Measurements from ENCODE around the gene TAF9B. TPM values are rescaled to one million over a fixed set of nuclear protein-coding genes. Genes with fewer than 3 reads are reported as not detected.
"Not testable (repeated sequence)": the region's sequence is repeated elsewhere in the genome, so short reads cannot be mapped to it uniquely, and the experiment has no call there.

Gene TAF9B
- polyA plus RNA-seq, 2 donors = 10.6 to 10.9 TPM

GRCh38 chrX:78140206-78140605 is 756 bp upstream of the TAF9B start:
- Histone ChIP-seq H3K4me1 (ENCODE audit: control insufficient read depth in 2 of 2, insufficient read depth in 2 of 2, low read length in 1 of 2) (no peaks in the 10 kb centered on the region), H3K9me3 (ENCODE audit: control insufficient read depth in 2 of 2, insufficient read depth in 1 of 2, low read depth in 1 of 2, low read length in 1 of 2) (no peaks in the 10 kb centered on the region), H3K4me3 (ENCODE audit: low read depth in 1 of 2, low read length in 2 of 2) (no peak overlapping the region), H3K27ac (ENCODE audit: low read depth in 2 of 2, low read length in 1 of 2) (no peak overlapping the region), H3K27me3 (ENCODE audit: control insufficient read depth in 1 of 2, insufficient read depth in 2 of 2, low read length in 2 of 2) (no peaks in the 10 kb centered on the region), H3K36me3 (ENCODE audit: control insufficient read depth in 2 of 2, insufficient read depth in 2 of 2, low read length in 1 of 2) (no peaks in the 10 kb centered on the region)
- WGBS, 2 donors = 88 to 94% methylated on average over 9 of the region's 9 CpGs

- H3K4me1 ChIP-seq (ENCODE audit: control insufficient read depth in 2 of 2, insufficient read depth in 2 of 2, low read length in 1 of 2) = no peaks in the 10 kb centered on the region
- no peak overlapping the region for H3K4me3 ChIP-seq (ENCODE audit: low read depth in 1 of 2, low read length in 2 of 2)
- 57 to 69% methylated on average over 4 of the region's 4 CpGs for WGBS, 2 donors
- no peaks in the 10 kb centered on the region for H3K36me3 ChIP-seq (ENCODE audit: control insufficient read depth in 2 of 2, insufficient read depth in 2 of 2, low read length in 1 of 2)
- H3K27me3 ChIP-seq (ENCODE audit: control insufficient read depth in 1 of 2, insufficient read depth in 2 of 2, low read length in 2 of 2) = peaks cover 0 to 2% of the 10 kb centered on the region in 2 donors
- no peaks in the 10 kb centered on the region for H3K9me3 ChIP-seq (ENCODE audit: control insufficient read depth in 2 of 2, insufficient read depth in 1 of 2, low read depth in 1 of 2, low read length in 1 of 2)
- no peak overlapping the region for H3K27ac ChIP-seq (ENCODE audit: low read depth in 2 of 2, low read length in 1 of 2)
These were observed 6.1 kb downstream of the TAF9B start for GRCh38 chrX:78133238-78133960.

GRCh38 chrX:78131117-78131516 is 8.3 kb downstream of the TAF9B start:
- Histone ChIP-seq H3K27ac (ENCODE audit: low read depth in 2 of 2, low read length in 1 of 2) (no peak overlapping the region), H3K4me3 (ENCODE audit: low read depth in 1 of 2, low read length in 2 of 2) (no peak overlapping the region), H3K27me3 (ENCODE audit: control insufficient read depth in 1 of 2, insufficient read depth in 2 of 2, low read length in 2 of 2) (peaks cover 0 to 2% of the 10 kb centered on the region in 2 donors), H3K36me3 (ENCODE audit: control insufficient read depth in 2 of 2, insufficient read depth in 2 of 2, low read length in 1 of 2) (no peaks in the 10 kb centered on the region), H3K4me1 (ENCODE audit: control insufficient read depth in 2 of 2, insufficient read depth in 2 of 2, low read length in 1 of 2) (no peaks in the 10 kb centered on the region), H3K9me3 (ENCODE audit: control insufficient read depth in 2 of 2, insufficient read depth in 1 of 2, low read depth in 1 of 2, low read length in 1 of 2) (no peaks in the 10 kb centered on the region)
- 62 to 82% methylated on average over 1 of the region's 1 CpG for WGBS, 2 donors

GRCh38 chrX:78130396-78130795 is 9.1 kb downstream of the TAF9B start:
- H3K4me1 ChIP-seq (ENCODE audit: control insufficient read depth in 2 of 2, insufficient read depth in 2 of 2, low read length in 1 of 2) = no peaks in the 10 kb centered on the region
- H3K9me3 ChIP-seq (ENCODE audit: control insufficient read depth in 2 of 2, insufficient read depth in 1 of 2, low read depth in 1 of 2, low read length in 1 of 2) = no peaks in the 10 kb centered on the region
- H3K27ac ChIP-seq (ENCODE audit: low read depth in 2 of 2, low read length in 1 of 2) = no peak overlapping the region
- H3K27me3 ChIP-seq (ENCODE audit: control insufficient read depth in 1 of 2, insufficient read depth in 2 of 2, low read length in 2 of 2) = peaks cover 0 to 2% of the 10 kb centered on the region in 2 donors
- WGBS, 2 donors = 86 to 92% methylated on average over 1 of the region's 1 CpG
- H3K36me3 ChIP-seq (ENCODE audit: control insufficient read depth in 2 of 2, insufficient read depth in 2 of 2, low read length in 1 of 2) = no peaks in the 10 kb centered on the region
- no peak overlapping the region for H3K4me3 ChIP-seq (ENCODE audit: low read depth in 1 of 2, low read length in 2 of 2)

DNA sequence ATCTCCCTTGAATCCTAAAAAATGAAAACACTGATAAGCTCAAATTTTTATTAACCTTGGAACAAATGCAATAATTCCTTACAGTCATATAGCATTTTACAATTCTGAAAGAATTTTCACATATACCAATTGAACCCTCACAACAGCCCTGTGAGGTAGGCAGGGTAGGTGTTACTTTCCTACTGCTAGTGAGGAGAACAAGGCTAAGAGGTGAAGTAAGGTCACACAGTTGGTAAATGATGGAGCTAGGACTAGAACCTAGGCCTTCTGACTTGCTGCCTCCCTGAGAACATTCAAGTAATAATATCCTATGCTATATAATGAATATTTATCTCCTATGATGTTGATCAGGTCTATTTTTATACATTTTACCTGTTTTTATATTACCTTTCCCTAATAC is 9.7 kb downstream of the TAF9B start:
- no peaks in the 10 kb centered on the region for H3K4me1 ChIP-seq (ENCODE audit: control insufficient read depth in 2 of 2, insufficient read depth in 2 of 2, low read length in 1 of 2)
- no peaks in the 10 kb centered on the region for H3K9me3 ChIP-seq (ENCODE audit: control insufficient read depth in 2 of 2, insufficient read depth in 1 of 2, low read depth in 1 of 2, low read length in 1 of 2)
- H3K27ac ChIP-seq (ENCODE audit: low read depth in 2 of 2, low read length in 1 of 2) = no peak overlapping the region
- H3K36me3 ChIP-seq (ENCODE audit: control insufficient read depth in 2 of 2, insufficient read depth in 2 of 2, low read length in 1 of 2) = peaks cover 0 to 2% of the 10 kb centered on the region in 2 donors
- peaks cover 0 to 2% of the 10 kb centered on the region in 2 donors for H3K27me3 ChIP-seq (ENCODE audit: control insufficient read depth in 1 of 2, insufficient read depth in 2 of 2, low read length in 2 of 2)
- H3K4me3 ChIP-seq (ENCODE audit: low read depth in 1 of 2, low read length in 2 of 2) = no peak overlapping the region

- not testable (repeated sequence) for H3K27me3 ChIP-seq (ENCODE audit: control insufficient read depth in 1 of 2, insufficient read depth in 2 of 2, low read length in 2 of 2); H3K4me3 ChIP-seq (ENCODE audit: low read depth in 1 of 2, low read length in 2 of 2); H3K9me3 ChIP-seq (ENCODE audit: control insufficient read depth in 2 of 2, insufficient read depth in 1 of 2, low read depth in 1 of 2, low read length in 1 of 2); H3K36me3 ChIP-seq (ENCODE audit: control insufficient read depth in 2 of 2, insufficient read depth in 2 of 2, low read length in 1 of 2); H3K4me1 ChIP-seq (ENCODE audit: control insufficient read depth in 2 of 2, insufficient read depth in 2 of 2, low read length in 1 of 2); H3K27ac ChIP-seq (ENCODE audit: low read depth in 2 of 2, low read length in 1 of 2)
These were observed 13.7 kb downstream of the TAF9B start for GRCh38 chrX:78125781-78126180.

DNA sequence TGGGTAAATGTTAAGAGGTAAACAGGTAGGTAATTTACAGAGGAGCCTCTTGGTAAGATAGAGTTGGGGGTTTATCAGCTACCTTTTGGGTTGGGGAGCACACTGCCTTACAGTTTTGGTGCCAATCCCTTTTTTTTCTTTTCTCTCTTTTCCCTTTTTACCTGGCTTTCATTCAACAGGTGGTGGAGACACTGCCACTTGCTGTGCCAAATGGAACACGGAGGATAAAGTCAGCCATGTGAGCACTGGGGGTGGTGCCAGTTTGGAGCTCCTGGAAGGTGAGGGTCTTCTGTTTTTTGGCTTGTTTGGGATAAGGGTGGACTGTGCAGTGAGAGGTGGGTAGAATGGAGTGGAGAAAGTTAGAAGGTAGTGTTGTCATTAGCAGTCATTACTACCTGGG is 14.3 kb downstream of the TAF9B start:
- Histone ChIP-seq H3K4me3 (ENCODE audit: low read depth in 1 of 2, low read length in 2 of 2) (no peak overlapping the region), H3K9me3 (ENCODE audit: control insufficient read depth in 2 of 2, insufficient read depth in 1 of 2, low read depth in 1 of 2, low read length in 1 of 2) (no peaks in the 10 kb centered on the region), H3K36me3 (ENCODE audit: control insufficient read depth in 2 of 2, insufficient read depth in 2 of 2, low read length in 1 of 2) (peaks cover 0 to 3% of the 10 kb centered on the region in 2 donors), H3K27me3 (ENCODE audit: control insufficient read depth in 1 of 2, insufficient read depth in 2 of 2, low read length in 2 of 2) (no peaks in the 10 kb centered on the region), H3K27ac (ENCODE audit: low read depth in 2 of 2, low read length in 1 of 2) (no peak overlapping the region), H3K4me1 (ENCODE audit: control insufficient read depth in 2 of 2, insufficient read depth in 2 of 2, low read length in 1 of 2) (no peaks in the 10 kb centered on the region)
- 53 to 59% methylated on average over 1 of the region's 1 CpG for WGBS, 2 donors

DNA sequence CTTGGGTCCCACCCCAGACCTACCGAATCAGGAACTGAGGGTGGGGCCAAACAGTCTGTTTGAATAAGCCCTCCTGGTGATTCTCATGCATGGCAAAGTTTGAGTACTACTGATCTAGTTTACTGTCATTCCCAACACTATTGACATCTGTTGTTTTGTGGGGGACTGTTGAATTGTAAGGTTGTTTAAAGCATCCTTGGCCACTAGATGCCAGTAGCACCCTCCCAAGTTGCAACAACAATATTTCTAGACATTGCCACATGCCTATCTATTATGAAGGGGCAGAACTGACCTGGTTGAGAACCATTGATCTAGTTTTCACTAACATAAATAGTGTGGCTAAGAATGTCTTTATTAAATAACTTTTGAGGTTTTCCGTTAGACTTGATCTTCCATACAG is 15.1 kb downstream of the TAF9B start:
- Histone ChIP-seq H3K27me3 (ENCODE audit: control insufficient read depth in 1 of 2, insufficient read depth in 2 of 2, low read length in 2 of 2) (no peaks in the 10 kb centered on the region), H3K27ac (ENCODE audit: low read depth in 2 of 2, low read length in 1 of 2) (no peak overlapping the region), H3K4me1 (ENCODE audit: control insufficient read depth in 2 of 2, insufficient read depth in 2 of 2, low read length in 1 of 2) (no peaks in the 10 kb centered on the region), H3K9me3 (ENCODE audit: control insufficient read depth in 2 of 2, insufficient read depth in 1 of 2, low read depth in 1 of 2, low read length in 1 of 2) (no peaks in the 10 kb centered on the region), H3K4me3 (ENCODE audit: low read depth in 1 of 2, low read length in 2 of 2) (no peak overlapping the region), H3K36me3 (ENCODE audit: control insufficient read depth in 2 of 2, insufficient read depth in 2 of 2, low read length in 1 of 2) (peaks cover 0 to 3% of the 10 kb centered on the region in 2 donors)
- 60 to 62% methylated on average over 2 of the region's 2 CpGs for WGBS, 2 donors

DNA sequence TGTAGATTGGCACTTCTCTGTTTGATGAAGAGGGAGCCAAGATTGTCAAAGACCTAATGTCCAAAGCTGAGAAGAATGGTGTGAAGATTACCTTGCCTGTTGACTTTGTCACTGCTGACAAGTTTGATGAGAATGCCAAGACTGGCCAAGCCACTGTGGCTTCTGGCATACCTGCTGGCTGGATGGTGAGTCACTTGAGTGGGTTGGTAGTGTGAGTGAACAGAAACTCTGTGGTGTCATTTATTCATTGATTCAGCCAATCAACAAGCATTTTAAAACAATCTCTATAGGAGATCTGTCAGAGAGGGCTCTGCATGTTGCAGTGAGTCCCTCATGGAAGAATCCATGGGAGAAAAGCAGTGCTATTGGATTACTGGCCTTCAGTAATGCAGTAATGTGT is 16.3 kb downstream of the TAF9B start:
- no peaks in the 10 kb centered on the region for H3K9me3 ChIP-seq (ENCODE audit: control insufficient read depth in 2 of 2, insufficient read depth in 1 of 2, low read depth in 1 of 2, low read length in 1 of 2)
- peaks cover 0 to 5% of the 10 kb centered on the region in 2 donors for H3K36me3 ChIP-seq (ENCODE audit: control insufficient read depth in 2 of 2, insufficient read depth in 2 of 2, low read length in 1 of 2)
- H3K4me1 ChIP-seq (ENCODE audit: control insufficient read depth in 2 of 2, insufficient read depth in 2 of 2, low read length in 1 of 2) = no peaks in the 10 kb centered on the region
- H3K27ac ChIP-seq (ENCODE audit: low read depth in 2 of 2, low read length in 1 of 2) = no peak overlapping the region
- no peaks in the 10 kb centered on the region for H3K27me3 ChIP-seq (ENCODE audit: control insufficient read depth in 1 of 2, insufficient read depth in 2 of 2, low read length in 2 of 2)
- H3K4me3 ChIP-seq (ENCODE audit: low read depth in 1 of 2, low read length in 2 of 2) = no peak overlapping the region

GRCh38 chrX:78119521-78120227 is 19.8 kb downstream of the TAF9B start:
- H3K36me3 ChIP-seq (ENCODE audit: control insufficient read depth in 2 of 2, insufficient read depth in 2 of 2, low read length in 1 of 2) = peaks cover 0 to 3% of the 10 kb centered on the region in 2 donors
- no peak overlapping the region for H3K27ac ChIP-seq (ENCODE audit: low read depth in 2 of 2, low read length in 1 of 2)
- no peaks in the 10 kb centered on the region for H3K9me3 ChIP-seq (ENCODE audit: control insufficient read depth in 2 of 2, insufficient read depth in 1 of 2, low read depth in 1 of 2, low read length in 1 of 2)
- WGBS, 2 donors = 70 to 75% methylated on average over 9 of the region's 9 CpGs
- no peaks in the 10 kb centered on the region for H3K4me1 ChIP-seq (ENCODE audit: control insufficient read depth in 2 of 2, insufficient read depth in 2 of 2, low read length in 1 of 2)
- H3K27me3 ChIP-seq (ENCODE audit: control insufficient read depth in 1 of 2, insufficient read depth in 2 of 2, low read length in 2 of 2) = no peaks in the 10 kb centered on the region
- no peak overlapping the region for H3K4me3 ChIP-seq (ENCODE audit: low read depth in 1 of 2, low read length in 2 of 2)

All from esophagus (tissue), 2 donors.